ENCODE measurements around the gene GYPB. TPM values are rescaled to one million over a fixed set of nuclear protein-coding genes. Genes with fewer than 3 reads are reported as not detected.
"Not testable (repeated sequence)": the region's sequence is repeated elsewhere in the genome, so short reads cannot be mapped to it uniquely, and the experiment has no call there.

Gene GYPB
- total RNA-seq, 1 donor from 2014 or later, result not detected

DNA sequence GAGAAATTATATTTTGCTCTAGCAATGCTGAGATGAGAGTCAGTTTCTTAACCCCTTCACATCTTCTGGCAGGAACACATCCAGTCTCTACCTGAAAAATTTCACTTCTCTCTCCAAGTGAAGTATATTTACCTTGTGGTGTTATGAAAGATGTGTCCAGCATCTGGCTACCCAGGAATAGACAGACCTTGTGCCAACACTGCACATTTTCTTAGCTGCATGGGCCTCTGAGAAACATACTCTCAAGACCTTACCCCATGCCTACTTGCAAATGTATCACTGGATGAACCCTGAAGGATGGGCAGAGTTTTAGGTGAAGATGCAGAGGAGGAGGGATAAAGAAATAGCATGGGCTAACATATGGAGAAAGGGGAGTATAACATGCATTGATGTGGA, 13.6 kb downstream of the GYPB start:
- H3K36me3 ChIP-seq; DNase-seq (ENCODE audit: low spot score in 2 of 2); H3K27me3 ChIP-seq; H3K27ac ChIP-seq; H3K4me1 ChIP-seq; H3K4me3 ChIP-seq; H3K9me3 ChIP-seq; intact Hi-C loops (cut with DNase I): not testable (repeated sequence)

DNA sequence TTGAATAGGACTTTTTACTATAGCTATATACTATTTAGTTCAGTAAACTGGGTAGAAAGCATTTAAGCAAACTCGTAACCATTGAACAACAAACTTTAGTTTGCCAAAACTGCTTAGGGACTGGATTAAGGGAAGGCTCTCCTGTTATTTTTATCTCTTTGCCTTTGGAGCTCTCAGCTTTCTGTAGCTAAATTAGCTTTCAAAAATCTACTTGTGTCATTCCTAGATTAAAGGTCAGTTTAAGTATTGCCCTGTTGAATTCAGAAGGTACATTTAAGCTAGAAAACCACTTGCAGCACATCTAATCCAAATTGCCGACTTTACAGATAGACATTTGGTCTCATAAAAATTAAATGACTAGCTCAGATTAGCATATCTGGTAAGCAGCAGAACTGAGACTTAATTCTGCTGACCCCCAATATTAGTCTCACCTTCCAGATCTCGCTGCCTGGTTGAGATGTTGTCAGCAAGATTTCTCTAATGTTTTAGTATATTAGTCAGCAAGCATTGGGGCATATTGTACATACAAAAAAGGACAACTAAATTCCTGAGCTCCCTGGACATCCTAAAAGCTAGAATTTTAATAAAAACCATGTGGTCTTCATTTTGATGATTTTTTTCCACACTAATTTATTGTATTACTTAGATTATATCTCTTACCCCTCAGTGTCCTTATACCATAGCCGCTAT, 14.2 kb downstream of the GYPB start:
- H3K27ac ChIP-seq; H3K27me3 ChIP-seq; DNase-seq (ENCODE audit: low spot score in 2 of 2); H3K9me3 ChIP-seq; intact Hi-C loops (cut with DNase I); H3K4me3 ChIP-seq; H3K36me3 ChIP-seq; H3K4me1 ChIP-seq: not testable (repeated sequence)

DNA sequence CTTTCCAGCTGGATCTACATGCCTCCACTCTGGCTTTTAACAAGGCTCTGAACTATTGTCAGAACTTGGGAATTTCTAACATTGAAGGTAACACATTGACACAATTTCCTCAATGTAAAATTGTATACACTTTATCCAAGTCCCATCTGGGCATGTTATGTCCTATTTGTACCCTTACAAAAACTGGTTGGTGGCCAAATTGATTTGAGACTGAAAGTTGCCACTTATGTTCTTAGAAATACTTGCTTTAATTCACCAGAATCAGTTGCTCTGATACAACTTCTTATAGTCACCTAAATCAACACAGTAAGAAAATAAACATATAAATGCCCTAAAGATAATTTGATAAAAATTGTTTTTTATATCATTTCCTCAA, 15.3 kb downstream of the GYPB start:
- H3K9me3 ChIP-seq; DNase-seq (ENCODE audit: low spot score in 2 of 2); H3K4me3 ChIP-seq; H3K36me3 ChIP-seq; H3K27me3 ChIP-seq; H3K27ac ChIP-seq; H3K4me1 ChIP-seq; intact Hi-C loops (cut with DNase I): not testable (repeated sequence)

DNA sequence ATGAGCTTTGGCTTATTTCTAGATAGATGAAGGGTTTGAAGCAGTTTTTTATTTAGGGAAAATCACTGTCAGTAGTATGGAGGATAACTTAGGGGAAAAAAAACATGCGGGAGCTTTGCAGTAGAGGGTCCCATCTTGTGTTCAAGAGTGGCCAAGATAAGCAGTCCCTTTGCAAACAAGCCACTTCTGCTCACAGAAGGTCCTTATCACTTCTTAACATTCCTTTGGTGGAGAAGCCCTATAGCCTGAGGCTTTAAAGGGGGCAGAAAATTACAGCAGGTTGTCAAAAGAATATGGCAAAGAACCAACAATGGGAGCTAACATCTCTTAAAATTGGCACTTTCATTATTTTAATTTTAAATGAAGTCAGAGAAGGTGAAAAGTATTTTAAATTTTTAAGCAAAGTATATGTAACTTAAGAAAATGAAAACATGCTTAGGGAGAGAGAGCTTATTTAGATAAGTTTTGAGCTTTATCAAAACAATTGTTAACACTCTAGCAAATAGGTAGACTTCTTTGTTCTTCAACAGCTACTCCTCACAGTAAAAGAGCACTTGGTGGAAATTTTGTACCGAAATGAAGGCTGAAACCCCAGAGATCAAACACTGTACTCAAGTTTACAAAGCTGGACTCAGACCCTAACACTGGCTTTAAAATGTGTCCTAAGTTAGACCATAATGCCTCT, 15.8 kb downstream of the GYPB start:
- H3K27ac ChIP-seq; H3K9me3 ChIP-seq; intact Hi-C loops (cut with DNase I): not testable (repeated sequence)

DNA sequence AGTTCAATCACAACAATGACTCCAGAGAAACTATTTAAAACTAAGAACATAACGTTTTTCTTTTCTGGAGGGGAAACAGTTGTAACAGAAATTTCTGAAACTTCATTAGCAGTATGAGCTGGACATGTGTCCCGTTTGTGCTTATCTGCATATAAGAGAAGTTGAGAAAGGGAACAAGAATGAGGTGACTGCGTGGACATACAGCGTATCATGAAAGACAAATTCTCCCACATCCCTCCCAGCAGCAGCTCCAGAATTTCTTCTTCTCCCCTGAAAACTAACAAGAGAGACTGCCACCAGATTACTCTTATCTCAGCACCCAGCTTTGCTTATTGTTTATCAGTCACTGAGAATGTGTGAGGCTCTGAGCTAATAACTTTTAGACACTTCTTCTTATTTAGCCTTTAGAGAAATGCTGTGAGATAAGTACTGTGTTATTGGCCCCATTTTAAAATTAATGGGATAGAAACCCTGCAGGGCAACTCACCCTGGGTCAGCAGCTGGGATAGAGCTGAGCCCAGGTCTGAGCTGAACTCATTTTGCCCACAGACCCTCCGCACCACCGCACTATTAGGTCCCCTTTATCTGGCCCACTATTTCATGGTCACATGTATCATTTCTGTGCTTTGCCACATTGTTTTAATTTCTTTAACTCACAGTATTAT, 18.7 kb downstream of the GYPB start:
- H3K27ac ChIP-seq; H3K4me3 ChIP-seq; H3K36me3 ChIP-seq; H3K4me1 ChIP-seq; H3K9me3 ChIP-seq; intact Hi-C loops (cut with DNase I); H3K27me3 ChIP-seq; DNase-seq (ENCODE audit: low spot score in 2 of 2): not testable (repeated sequence)

More for the DNA sequence above, 15.8 kb downstream of the GYPB start:
- not testable (repeated sequence) for H3K27me3 ChIP-seq; DNase-seq (ENCODE audit: low spot score in 2 of 2); H3K36me3 ChIP-seq; H3K4me3 ChIP-seq; H3K4me1 ChIP-seq

DNA sequence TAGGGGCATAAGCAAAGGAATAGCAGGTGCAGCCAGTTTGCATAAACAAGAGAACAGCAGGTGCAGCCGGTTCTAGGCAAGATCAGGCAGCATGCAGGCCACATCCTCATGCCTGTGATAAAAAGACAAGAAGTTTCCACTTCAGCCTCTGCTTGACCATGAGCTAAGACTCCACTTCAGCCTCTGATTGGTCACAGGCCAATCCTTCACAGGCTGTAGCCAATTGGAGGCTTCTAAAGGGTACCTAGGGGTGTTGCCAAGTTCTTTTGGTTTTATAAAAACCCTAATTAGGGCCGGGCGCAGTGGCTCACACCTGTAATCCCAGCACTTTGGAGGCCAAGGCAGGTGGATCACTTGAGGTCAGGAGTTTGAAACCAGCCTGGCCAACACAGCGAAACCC, 23.0 kb downstream of the GYPB start:
- H3K27ac ChIP-seq; intact Hi-C loops (cut with DNase I): not testable (repeated sequence)

DNA sequence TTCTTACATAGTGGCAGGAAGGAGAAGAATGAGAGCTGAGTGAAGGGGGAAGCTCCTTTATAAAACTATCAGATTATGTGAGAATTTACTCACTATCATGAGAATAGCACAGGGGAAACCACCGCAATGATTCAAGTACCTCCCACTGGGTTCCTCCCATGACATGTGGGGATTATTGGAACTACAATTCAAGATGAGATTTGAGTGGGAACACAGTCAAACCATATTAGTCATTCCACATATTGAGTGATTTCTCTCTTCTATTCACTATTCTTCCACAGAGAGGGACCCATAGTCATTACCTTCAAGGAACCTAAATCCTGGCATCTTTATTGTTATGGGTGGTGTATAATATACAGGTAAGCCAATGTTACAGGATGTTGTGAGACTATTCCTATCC, 27.4 kb downstream of the GYPB start:
- H3K9me3 ChIP-seq; H3K4me1 ChIP-seq; DNase-seq (ENCODE audit: low spot score in 2 of 2); H3K36me3 ChIP-seq; H3K27me3 ChIP-seq; H3K27ac ChIP-seq; intact Hi-C loops (cut with DNase I); H3K4me3 ChIP-seq: not testable (repeated sequence)

More for the DNA sequence above, 23.0 kb downstream of the GYPB start:
- not testable (repeated sequence) for H3K9me3 ChIP-seq; H3K4me1 ChIP-seq; H3K4me3 ChIP-seq; H3K27me3 ChIP-seq; H3K36me3 ChIP-seq; DNase-seq (ENCODE audit: low spot score in 2 of 2)

DNA sequence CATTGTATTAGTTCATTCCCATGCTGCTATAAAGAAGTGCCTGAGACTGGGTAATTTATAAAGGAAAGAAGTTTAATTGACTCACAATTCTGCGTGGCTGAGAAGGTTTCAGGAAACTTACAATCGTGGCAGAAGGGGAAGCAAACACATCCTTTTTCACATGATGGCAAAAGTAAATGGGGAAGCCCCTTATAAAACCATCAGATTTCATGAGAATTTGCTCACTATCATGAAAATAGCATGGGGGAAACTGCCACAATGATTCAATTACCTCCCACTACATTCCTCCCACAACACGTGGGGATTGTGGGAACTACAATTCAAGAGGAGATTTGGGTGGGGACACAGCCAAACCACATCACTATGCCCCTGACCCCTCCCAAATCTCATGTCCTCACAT, 28.5 kb downstream of the GYPB start:
- H3K27ac ChIP-seq; H3K9me3 ChIP-seq; DNase-seq (ENCODE audit: low spot score in 2 of 2); H3K4me1 ChIP-seq; H3K27me3 ChIP-seq; H3K4me3 ChIP-seq; H3K36me3 ChIP-seq; intact Hi-C loops (cut with DNase I): not testable (repeated sequence)

DNA sequence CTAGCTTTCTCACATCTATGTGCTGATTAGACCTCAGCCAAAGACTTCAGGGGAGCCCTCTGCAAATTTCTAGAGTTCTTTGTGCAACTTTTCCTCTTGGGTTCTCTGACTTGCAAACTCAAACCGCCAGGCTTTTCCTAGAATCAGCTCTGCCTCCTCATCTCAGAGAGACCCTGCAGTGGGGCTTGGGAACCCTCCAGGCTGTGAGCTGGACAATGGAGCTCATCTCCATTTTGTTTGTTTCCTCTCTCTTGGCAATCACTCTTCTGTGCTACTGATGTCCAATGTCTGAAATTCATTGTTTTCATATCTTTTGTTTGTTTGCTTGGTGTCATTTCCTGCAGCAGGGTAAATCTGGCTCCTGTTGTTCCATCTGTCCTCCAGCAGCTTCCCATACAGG, 33.0 kb downstream of the GYPB start:
- intact Hi-C loops (cut with DNase I), result no loop called here
- H3K27ac ChIP-seq, result no peak overlapping the region
- no peaks in the 10 kb centered on the region for H3K27me3 ChIP-seq

DNA sequence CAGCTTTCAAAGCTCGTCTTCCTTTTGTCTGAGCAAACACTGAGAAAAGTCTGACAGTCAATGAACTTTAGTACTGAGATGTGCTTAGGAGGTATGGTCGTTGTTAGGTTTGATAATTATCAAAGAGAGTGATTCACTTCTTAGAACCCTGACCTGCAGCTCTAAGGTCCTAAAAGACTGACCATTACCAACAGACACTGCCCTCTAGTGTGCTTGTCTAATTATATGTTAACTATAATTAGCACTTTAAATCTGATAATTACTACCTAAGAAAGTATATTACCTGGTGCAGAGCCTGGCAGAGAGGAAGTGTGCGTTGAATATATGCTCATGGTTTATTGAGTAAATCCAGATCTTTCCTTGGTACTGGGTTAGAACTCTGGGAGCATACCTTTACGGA, 38.4 kb downstream of the GYPB start:
- H3K27me3 ChIP-seq; H3K27ac ChIP-seq; DNase-seq (ENCODE audit: low spot score in 2 of 2); H3K9me3 ChIP-seq; H3K36me3 ChIP-seq; intact Hi-C loops (cut with DNase I); H3K4me1 ChIP-seq; H3K4me3 ChIP-seq: not testable (repeated sequence)

More for the DNA sequence above, 33.0 kb downstream of the GYPB start:
- no peak for DNase-seq (ENCODE audit: low spot score in 2 of 2)
- TF ChIP-seq, protein P1, sequence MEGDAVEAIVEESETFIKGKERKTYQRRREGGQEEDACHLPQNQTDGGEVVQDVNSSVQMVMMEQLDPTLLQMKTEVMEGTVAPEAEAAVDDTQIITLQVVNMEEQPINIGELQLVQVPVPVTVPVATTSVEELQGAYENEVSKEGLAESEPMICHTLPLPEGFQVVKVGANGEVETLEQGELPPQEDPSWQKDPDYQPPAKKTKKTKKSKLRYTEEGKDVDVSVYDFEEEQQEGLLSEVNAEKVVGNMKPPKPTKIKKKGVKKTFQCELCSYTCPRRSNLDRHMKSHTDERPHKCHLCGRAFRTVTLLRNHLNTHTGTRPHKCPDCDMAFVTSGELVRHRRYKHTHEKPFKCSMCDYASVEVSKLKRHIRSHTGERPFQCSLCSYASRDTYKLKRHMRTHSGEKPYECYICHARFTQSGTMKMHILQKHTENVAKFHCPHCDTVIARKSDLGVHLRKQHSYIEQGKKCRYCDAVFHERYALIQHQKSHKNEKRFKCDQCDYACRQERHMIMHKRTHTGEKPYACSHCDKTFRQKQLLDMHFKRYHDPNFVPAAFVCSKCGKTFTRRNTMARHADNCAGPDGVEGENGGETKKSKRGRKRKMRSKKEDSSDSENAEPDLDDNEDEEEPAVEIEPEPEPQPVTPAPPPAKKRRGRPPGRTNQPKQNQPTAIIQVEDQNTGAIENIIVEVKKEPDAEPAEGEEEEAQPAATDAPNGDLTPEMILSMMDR (IDR thresholded peaks at IDR 0.05), result no peak
- Histone ChIP-seq H3K4me1 (no peaks in the 10 kb centered on the region), H3K4me3 (no peak overlapping the region), H3K9me3 (no peaks in the 10 kb centered on the region), H3K36me3 (no peaks in the 10 kb centered on the region)

DNA sequence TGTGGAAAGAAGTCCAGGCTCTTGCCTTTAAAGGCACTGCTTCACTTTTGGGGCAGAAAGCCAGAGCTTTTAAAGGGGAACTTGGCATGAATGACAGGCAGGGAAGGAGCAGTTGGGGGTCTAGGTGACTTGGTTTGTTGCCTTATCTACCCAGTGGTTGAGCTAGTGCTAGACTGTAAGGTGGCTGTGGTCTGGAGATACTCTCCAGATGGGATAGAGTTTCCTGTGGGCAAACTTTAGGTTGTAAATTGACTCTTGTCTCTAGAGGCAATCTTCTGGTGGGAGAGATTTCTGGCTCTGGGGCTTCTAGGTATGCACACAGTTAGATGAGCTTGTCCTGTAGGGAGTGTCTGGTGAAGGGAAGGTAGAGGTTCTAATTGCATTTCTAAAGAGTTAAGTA, 43.7 kb downstream of the GYPB start:
- H3K36me3 ChIP-seq; H3K4me3 ChIP-seq; H3K27ac ChIP-seq; intact Hi-C loops (cut with DNase I); DNase-seq (ENCODE audit: low spot score in 2 of 2); H3K9me3 ChIP-seq; H3K27me3 ChIP-seq; H3K4me1 ChIP-seq: not testable (repeated sequence)

DNA sequence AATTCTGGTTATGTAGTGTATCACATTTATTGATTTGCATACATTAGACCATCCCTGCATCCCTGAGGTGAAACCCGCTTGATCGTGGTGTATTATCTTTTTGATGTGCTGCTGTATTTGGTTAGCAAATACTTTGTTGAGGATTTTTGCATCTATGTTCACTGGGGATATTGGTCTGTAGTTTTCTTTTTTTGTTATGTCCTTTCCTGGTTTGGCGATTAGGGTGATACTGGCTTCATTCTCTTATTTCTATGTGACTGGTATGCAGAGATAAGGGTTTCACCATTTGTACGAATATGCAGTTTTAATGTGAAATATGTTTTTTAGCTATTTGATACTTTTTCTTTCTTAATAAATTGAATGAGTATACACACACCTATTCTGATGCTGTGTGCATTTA, 45.2 kb downstream of the GYPB start:
- not testable (repeated sequence) for DNase-seq (ENCODE audit: low spot score in 2 of 2)

More for the DNA sequence above, 45.2 kb downstream of the GYPB start:
- H3K4me3 ChIP-seq; H3K4me1 ChIP-seq; H3K9me3 ChIP-seq; intact Hi-C loops (cut with DNase I); H3K36me3 ChIP-seq; H3K27me3 ChIP-seq; H3K27ac ChIP-seq: not testable (repeated sequence)
